ENCODE measurements around the gene SLCO2A1. TPM values are rescaled to one million over a fixed set of nuclear protein-coding genes. Genes with fewer than 3 reads are reported as not detected.

The SLCO2A1 gene
- total and polyA plus RNA-seq, 2 experiments from 2014 or later: 0.31 to 1.0 TPM

DNA sequence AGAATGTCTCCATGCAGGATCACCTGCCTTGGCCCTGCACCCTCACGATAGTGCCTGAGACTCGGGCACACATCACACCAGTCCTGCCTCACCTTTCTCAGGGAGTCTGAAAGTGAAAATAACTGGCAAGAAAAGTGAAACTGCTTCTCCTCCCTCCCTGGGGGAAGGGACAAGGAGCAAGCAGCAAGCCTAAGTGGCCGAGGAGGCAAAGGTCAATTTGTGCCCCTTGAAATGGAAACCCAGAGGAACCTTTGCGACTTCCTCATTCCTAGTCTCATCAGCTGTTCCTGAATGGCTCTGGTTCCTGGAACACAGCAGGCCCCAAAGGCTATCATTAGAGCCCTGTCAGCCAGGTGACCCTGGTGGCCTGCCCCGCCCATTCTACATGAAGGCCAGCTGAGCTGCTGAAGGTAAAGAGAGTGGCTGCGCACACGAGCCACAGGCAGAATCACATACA, 28.0 kb upstream of the SLCO2A1 start (continued):
- TF ChIP-seq, protein P1, sequence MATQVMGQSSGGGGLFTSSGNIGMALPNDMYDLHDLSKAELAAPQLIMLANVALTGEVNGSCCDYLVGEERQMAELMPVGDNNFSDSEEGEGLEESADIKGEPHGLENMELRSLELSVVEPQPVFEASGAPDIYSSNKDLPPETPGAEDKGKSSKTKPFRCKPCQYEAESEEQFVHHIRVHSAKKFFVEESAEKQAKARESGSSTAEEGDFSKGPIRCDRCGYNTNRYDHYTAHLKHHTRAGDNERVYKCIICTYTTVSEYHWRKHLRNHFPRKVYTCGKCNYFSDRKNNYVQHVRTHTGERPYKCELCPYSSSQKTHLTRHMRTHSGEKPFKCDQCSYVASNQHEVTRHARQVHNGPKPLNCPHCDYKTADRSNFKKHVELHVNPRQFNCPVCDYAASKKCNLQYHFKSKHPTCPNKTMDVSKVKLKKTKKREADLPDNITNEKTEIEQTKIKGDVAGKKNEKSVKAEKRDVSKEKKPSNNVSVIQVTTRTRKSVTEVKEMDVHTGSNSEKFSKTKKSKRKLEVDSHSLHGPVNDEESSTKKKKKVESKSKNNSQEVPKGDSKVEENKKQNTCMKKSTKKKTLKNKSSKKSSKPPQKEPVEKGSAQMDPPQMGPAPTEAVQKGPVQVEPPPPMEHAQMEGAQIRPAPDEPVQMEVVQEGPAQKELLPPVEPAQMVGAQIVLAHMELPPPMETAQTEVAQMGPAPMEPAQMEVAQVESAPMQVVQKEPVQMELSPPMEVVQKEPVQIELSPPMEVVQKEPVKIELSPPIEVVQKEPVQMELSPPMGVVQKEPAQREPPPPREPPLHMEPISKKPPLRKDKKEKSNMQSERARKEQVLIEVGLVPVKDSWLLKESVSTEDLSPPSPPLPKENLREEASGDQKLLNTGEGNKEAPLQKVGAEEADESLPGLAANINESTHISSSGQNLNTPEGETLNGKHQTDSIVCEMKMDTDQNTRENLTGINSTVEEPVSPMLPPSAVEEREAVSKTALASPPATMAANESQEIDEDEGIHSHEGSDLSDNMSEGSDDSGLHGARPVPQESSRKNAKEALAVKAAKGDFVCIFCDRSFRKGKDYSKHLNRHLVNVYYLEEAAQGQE (IDR thresholded peaks at IDR 0.05; ENCODE audit: unreplicated experiment): no peak
- no peak for TF ChIP-seq ZNF331 (CRISPR knock-in tag; IDR thresholded peaks at IDR 0.05; ENCODE audit: low read depth)
- TF ChIP-seq, protein P2, sequence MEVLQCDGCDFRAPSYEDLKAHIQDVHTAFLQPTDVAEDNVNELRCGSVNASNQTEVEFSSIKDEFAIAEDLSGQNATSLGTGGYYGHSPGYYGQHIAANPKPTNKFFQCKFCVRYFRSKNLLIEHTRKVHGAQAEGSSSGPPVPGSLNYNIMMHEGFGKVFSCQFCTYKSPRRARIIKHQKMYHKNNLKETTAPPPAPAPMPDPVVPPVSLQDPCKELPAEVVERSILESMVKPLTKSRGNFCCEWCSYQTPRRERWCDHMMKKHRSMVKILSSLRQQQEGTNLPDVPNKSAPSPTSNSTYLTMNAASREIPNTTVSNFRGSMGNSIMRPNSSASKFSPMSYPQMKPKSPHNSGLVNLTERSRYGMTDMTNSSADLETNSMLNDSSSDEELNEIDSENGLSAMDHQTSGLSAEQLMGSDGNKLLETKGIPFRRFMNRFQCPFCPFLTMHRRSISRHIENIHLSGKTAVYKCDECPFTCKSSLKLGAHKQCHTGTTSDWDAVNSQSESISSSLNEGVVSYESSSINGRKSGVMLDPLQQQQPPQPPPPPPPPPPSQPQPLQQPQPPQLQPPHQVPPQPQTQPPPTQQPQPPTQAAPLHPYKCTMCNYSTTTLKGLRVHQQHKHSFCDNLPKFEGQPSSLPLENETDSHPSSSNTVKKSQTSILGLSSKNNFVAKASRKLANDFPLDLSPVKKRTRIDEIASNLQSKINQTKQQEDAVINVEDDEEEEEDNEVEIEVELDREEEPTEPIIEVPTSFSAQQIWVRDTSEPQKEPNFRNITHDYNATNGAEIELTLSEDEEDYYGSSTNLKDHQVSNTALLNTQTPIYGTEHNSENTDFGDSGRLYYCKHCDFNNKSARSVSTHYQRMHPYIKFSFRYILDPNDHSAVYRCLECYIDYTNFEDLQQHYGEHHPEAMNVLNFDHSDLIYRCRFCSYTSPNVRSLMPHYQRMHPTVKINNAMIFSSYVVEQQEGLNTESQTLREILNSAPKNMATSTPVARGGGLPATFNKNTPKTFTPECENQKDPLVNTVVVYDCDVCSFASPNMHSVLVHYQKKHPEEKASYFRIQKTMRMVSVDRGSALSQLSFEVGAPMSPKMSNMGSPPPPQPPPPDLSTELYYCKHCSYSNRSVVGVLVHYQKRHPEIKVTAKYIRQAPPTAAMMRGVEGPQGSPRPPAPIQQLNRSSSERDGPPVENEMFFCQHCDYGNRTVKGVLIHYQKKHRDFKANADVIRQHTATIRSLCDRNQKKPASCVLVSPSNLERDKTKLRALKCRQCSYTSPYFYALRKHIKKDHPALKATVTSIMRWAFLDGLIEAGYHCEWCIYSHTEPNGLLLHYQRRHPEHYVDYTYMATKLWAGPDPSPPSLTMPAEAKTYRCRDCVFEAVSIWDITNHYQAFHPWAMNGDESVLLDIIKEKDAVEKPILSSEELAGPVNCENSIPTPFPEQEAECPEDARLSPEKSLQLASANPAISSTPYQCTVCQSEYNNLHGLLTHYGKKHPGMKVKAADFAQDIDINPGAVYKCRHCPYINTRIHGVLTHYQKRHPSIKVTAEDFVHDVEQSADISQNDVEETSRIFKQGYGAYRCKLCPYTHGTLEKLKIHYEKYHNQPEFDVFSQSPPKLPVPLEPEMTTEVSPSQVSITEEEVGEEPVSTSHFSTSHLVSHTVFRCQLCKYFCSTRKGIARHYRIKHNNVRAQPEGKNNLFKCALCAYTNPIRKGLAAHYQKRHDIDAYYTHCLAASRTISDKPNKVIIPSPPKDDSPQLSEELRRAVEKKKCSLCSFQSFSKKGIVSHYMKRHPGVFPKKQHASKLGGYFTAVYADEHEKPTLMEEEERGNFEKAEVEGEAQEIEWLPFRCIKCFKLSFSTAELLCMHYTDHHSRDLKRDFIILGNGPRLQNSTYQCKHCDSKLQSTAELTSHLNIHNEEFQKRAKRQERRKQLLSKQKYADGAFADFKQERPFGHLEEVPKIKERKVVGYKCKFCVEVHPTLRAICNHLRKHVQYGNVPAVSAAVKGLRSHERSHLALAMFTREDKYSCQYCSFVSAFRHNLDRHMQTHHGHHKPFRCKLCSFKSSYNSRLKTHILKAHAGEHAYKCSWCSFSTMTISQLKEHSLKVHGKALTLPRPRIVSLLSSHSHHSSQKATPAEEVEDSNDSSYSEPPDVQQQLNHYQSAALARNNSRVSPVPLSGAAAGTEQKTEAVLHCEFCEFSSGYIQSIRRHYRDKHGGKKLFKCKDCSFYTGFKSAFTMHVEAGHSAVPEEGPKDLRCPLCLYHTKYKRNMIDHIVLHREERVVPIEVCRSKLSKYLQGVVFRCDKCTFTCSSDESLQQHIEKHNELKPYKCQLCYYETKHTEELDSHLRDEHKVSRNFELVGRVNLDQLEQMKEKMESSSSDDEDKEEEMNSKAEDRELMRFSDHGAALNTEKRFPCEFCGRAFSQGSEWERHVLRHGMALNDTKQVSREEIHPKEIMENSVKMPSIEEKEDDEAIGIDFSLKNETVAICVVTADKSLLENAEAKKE (CRISPR knock-in tag; IDR thresholded peaks at IDR 0.05): no peak
- TF ChIP-seq EZH2phosphoT487 (IDR thresholded peaks at IDR 0.05; ENCODE audit: unreplicated experiment): no peak
- no peak for TF ChIP-seq NANOG (IDR thresholded peaks at IDR 0.05; ENCODE audit: borderline replicate concordance)

All from GM23338 (cell line).